Breast epithelium (tissue), 3 donors: ENCODE data around the gene NRAS.

Experiments used
- CTCF ChIP-seq, 3 donors: fragments of 450-650 bp; IDR thresholded peaks; one replicate each; pipeline ENCODE4 v1.5.1; 2016 to 2017; ENCODE audit warnings: antibody characterized with exemption in 3 of 3, mild to moderate bottlenecking in 3 of 3, moderate library complexity in 3 of 3
- POLR2A ChIP-seq: fragments of 450-650 bp; IDR thresholded peaks from one replicate; pipeline ENCODE4 v1.6.1; 2016; ENCODE audit warnings: antibody characterized with exemption, mild to moderate bottlenecking, moderate library complexity
- POLR2AphosphoS5 ChIP-seq, 3 donors: sonication (generic); formaldehyde crosslinking; IDR thresholded peaks; one replicate each; pipeline ENCODE4 v1.6.1; 2017; ENCODE audit warnings: antibody characterized with exemption in 3 of 3

- TF ChIP-seq CTCF (IDR thresholded peaks at IDR 0.05) (no peak), POLR2AphosphoS5 (IDR thresholded peaks at IDR 0.05) (no peak), POLR2A (no peak)
Observed at GRCh38 chr1:114756009-114756892, 39.7 kb upstream of the NRAS start.
